HG03139 (cell line): Measurements from ENCODE around the gene MRPS33.
A peak's percentile ranks its signal among the peaks of the same experiment; 100 is the strongest.
"Not testable (repeated sequence)": the region's sequence is repeated elsewhere in the genome, so short reads cannot be mapped to it uniquely, and the experiment has no call there.

Experiments used
- ATAC-seq: cut with Tn5 transposase; IDR thresholded peaks from one replicate; pipeline ENCODE4 v1.9.1; 2021; ENCODE audit not compliant: unreplicated experiment

The MRPS33 gene

GRCh38 chr7:141014524-141015395 is at the start of gene MRPS33:
TSS of gene MRPS33 (minus strand) at chr7:141014952. CDS start at chr7:141010633, 4,319 bp downstream.
- ATAC-seq = peak; percentile 99

DNA sequence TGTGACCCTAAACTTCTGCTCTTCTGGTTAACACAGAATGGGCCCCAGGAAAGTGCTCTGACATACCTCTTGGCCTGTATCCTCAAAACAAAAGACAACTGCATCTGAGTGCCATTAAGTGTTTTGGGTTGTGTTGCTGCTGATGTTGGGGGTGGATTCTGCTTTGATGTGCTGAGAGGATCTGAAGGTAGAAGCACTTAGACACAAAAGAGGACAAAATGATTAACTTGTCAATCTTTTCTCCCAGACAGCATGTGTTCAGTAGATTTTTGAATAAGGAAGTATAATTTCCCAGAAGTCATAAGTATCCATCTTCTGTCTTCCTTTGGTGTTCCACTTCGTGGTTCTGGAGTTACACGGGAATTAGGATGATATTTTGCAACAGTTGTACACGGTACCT is 43.0 kb upstream of the MRPS33 start:
- no peak for ATAC-seq

- no peak for ATAC-seq
Observed at GRCh38 chr7:141055146-141055545, 40.4 kb upstream of the MRPS33 start.

GRCh38 chr7:141053626-141054025 is 38.9 kb upstream of the MRPS33 start:
- peak; percentile 56 for ATAC-seq

DNA sequence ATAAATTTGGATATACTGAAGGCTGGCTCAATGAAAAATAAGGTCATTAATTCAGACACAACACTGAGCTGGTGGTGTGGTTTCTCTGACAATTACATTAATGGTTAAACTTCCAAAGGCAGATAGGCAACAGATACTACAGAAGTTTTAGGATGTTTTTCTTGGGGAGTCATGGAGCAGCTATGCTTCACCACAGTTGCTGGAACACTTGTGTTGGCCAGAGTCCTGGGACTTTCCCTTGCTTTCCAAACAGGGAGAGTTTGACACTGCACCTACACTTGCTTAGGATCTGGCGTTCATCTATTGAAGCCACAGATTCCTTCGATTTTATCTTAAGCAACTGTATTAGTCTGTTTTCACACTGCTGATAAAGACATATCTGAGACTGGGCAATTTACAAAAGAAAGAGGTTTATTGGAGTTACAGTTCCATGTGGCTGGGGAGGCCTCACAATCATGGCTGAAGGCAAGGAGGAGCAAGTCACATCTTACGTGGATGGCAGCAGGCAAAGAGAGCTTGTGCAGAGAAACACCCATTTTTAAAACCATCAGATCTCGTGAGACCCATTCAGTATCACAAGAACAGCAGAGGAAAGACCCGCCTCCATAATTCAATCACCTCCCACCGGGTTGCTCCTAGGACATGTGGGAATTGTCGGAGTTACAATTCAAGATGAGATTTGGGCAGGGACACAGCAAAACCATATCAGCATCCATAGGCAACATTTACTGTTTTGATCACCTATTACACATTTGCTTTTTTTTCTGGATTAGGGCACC is 31.3 kb upstream of the MRPS33 start:
- no peak for ATAC-seq

DNA sequence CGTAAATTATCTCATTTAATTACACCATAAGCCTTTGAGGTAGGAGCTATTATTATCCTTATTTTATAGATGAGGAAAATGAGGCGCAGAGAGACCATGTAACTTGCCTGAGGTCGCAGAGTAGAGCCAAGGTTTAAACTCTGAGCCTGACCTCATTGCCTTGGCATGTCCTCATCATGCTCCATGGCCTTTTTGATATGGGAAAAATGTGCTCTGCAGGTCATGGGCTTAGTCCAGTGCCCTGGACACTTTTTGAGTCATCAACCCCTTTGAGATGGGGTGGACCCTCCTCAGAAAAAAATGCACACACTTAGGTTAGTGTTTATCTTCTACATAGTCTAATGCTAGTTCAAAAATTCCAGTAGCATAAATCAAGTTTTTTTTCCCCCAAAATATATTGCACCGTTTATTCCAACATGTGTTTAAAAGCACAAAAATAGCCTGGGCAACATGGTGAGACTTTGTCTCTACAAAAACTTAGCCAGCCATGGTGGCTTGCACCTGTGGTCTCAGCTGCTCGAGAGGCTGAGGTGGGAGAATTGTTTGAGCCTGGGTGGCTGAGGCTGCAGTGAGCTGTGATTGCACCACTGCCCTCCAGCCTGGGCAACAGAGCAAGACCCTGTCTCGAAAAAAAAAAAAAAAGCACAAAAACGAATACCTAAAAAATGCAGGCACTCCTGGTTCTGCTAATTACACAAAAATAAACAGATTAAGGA is 30.5 kb upstream of the MRPS33 start:
- ATAC-seq = no peak

DNA sequence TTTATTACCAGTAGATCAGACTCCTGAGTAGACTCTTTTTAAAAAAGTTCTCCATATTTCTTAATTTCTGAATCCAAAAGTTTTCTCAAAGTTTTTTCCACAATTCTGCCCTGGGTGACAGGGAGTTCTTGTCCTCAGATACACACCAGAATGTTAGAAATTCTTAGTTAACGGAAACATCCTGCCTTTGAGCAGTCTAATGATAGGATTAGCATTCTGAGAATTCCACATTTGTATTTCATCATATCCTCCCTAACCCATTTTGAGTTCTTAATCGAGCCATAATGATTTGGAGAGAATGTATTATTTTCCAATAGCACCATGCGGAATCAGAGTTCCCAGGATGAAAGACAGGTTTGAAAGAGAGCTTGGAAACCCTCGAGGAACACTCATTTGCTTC is 28.9 kb upstream of the MRPS33 start:
- ATAC-seq = no peak

DNA sequence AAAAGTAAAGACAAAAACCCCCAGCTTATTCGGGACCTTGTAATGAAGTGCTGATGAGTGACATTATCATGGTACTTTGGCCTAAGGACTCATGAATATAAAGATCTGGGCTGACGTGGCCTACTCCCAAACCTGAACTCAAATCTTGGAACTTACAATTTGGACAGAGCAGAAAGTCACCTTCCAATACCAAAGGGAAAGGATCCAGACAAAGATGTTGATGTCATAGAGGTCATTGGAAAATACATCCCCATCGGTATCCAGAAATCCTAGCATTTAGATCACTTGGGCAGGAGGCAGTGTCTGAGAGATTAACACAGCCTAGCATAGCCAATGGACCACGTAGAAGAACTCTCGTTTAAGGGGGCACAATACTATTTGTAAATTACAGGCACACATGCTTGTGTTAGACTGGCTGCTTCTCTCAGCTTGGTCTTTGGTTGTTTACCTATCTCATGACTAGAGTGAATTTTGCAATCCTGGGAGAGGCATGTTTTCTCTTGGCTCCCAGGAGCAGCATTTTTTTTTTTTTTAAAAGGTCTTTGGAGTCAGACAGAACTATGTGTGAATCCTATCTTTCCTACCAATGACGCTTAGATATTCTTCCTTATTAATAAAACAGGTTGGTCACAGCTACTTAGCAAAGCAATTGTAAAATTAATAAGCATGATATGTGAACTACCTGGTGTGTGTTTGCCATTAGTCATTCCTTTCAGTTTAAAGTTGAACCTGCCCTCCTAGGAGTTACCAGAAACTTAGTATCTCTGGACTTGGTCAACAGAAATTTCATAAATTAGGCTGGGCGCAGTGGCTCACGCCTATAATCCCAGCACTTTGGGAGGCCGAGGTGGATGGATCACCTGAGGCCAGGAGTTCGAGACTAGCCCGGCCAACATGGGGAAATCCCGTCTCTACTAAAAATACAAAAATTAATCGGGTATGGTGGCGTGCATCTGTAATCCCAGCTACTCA is 27.8 kb upstream of the MRPS33 start:
- no peak for ATAC-seq

GRCh38 chr7:141039376-141039775 is 24.6 kb upstream of the MRPS33 start:
- no peak for ATAC-seq

DNA sequence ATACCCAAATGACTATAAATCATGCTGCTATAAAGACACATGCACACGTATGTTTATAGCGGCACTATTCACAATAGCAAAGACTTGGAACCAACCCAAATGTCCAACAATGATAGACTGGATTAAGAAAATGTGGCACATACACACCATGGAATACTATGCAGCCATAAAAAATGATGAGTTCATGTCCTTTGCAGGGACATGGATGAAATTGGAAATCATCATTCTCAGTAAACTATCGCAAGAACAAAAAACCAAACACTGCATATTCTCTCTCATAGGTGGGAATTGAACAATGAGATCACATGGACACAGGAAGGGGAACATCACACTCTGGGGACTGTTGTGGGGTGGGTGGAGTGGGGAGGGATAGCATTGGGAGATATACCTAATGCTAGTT is 23.3 kb upstream of the MRPS33 start:
- not testable (repeated sequence) for ATAC-seq

DNA sequence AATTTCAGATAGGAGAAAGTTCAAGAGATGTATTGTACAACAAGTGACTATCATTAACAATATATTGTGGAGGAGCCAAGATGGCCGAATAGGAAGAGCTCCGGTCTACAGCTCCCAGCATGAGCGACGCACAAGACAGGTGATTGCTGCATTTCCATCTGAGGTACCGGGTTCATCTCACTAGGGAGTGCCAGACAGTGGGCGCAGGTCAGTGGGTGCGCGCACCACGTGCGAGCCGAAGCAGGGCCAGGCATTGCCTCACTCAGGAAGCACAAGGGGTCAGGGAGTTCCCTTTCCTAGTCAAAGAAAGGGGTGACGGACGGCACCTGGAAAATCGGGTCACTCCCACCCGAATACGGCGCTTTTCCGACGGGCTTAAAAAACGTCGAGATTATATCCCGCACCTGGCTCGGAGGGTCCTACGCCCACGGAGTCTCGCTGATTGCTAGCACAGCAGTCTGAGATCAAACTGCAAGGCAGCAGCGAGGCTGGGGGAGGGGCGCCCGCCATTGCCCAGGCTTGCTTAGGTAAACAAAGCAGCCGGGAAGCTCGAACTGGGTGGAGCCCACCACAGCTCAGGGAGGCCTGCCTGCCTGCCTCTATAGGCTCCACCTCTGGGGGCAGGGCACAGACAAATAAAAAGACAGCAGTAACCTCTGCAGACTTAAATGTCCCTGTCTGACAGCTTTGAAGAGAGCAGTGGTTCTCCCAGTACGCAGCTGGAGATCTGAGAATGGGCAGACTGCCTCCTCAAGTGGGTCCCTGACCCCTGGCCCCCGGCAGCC is 18.0 kb upstream of the MRPS33 start:
- ATAC-seq = not testable (repeated sequence)

- no peak for ATAC-seq
Observed at GRCh38 chr7:141028767-141029166, 14.0 kb upstream of the MRPS33 start.

DNA sequence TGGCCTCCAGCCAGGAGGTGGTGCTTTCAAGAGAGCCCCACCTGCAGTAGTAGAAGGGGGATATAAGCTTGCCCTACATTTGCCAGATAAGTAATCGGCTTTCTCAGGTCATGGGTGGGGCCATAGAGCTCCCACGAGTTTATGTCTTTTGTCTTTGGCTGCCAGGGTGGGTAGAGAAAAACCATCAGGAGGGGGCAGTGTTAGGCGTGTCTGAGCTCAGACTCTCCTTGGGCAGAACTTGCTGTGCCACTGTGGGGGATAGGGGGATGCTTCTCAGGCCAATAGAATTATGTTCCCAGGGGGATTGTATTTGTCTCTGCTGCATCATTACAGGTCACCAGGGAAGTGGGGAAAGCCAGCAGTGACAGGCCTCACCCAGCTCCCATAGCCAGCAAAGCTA is 12.3 kb upstream of the MRPS33 start:
- no peak for ATAC-seq

GRCh38 chr7:141024668-141025067 is 9.9 kb upstream of the MRPS33 start:
- ATAC-seq = no peak

- no peak for ATAC-seq
Observed at GRCh38 chr7:141023295-141023694, 8.5 kb upstream of the MRPS33 start.

DNA sequence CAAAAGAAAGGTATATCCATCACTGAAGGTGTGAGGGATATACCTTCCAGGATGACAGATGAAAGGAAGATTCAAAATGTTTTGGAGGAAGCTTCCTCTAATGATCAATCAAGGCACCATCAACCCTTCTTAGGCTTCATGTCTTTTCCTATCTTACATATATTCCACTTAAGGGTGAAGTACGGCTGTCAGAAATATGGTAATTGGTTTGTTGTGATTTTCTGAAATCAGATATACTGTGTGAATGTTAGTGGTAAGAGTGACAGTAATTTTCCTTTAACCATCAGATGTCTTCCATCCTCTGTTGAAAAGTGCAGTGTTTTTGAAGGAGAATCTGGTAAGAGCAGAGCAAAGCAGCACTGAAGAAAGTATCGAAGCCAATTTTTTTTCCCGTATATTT is 2.8 kb upstream of the MRPS33 start:
- no peak for ATAC-seq

DNA sequence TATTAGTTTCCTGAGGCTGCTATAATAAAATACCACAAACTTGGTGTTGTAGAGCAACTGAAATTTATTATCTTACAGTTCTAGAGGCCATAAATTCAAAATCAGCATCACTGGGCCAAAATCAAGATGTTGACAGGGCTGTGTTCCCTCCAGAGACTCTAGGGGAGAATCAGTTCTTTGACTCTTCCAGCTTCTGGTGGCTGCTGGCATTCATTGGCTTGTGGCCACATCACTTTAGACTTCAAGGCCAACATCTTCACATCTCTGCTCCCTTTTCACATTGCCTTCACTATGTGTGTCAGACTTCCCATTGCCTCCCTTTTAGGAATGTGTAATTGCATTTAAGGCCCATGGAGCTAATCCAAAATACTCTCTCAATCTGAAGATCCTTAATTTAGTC is 1.6 kb upstream of the MRPS33 start:
- no peak for ATAC-seq

- no peak for ATAC-seq
Observed at GRCh38 chr7:141014125-141014523, 628 bp downstream of the MRPS33 start.

DNA sequence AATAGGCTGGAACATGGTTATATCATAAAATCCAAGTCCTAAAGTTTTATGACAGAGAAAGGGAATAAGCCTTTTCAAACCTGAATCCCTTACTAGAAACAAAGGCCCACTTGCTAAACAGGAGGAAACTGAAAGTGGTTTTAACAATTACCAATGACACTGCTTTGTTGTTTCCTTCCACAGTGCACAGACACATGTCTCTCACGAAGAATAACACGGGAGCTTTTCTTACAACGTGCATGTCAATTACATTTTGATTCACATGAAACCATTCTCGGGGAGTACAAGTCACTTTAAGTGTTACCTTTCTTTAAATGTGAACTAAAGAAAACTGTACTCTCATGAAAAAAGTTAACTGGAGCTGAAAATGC is 1.4 kb downstream of the MRPS33 start:
- no peak for ATAC-seq
